Endodermal cell (in vitro differentiated cells): ENCODE results near the gene SP3. TPM values are rescaled to one million over a fixed set of nuclear protein-coding genes. Genes with fewer than 3 reads are reported as not detected.
A peak's percentile ranks its signal among the peaks of the same experiment; 100 is the strongest.

Experiments used
- DNase-seq: peaks from one replicate; pipeline ENCODE4 v3.0.0-alpha.2; 2017
- H3K27ac ChIP-seq: 2 replicates; pipeline ENCODE4 v1.5.1; 2013; ENCODE audit warnings: mild to moderate bottlenecking, low read depth, low read length, moderate library complexity
- H3K27me3 ChIP-seq: 2 replicates; pipeline ENCODE4 v1.6.1; 2013; ENCODE audit warnings: mild to moderate bottlenecking, low read length, moderate library complexity; ENCODE audit not compliant: insufficient read depth, control insufficient read depth, poor library complexity, severe bottlenecking
- H3K36me3 ChIP-seq: 2 replicates; pipeline ENCODE4 v1.7.0; 2013; ENCODE audit warnings: mild to moderate bottlenecking, low read length, moderate library complexity; ENCODE audit not compliant: control insufficient read depth, insufficient read depth
- H3K4me1 ChIP-seq: one replicate; pipeline ENCODE4 v1.7.0; 2013; ENCODE audit warnings: low read length; ENCODE audit not compliant: control insufficient read depth, insufficient read depth
- H3K4me3 ChIP-seq: 2 replicates; pipeline ENCODE4 v1.5.1; 2013; ENCODE audit warnings: mild to moderate bottlenecking, low read length, moderate library complexity
- H3K9ac ChIP-seq: 2 replicates; pipeline ENCODE4 v1.6.1; 2013; ENCODE audit warnings: mild to moderate bottlenecking, low read length, moderate library complexity; ENCODE audit not compliant: poor library complexity, severe bottlenecking; ENCODE audit errors: extremely low read depth
- H3K9me3 ChIP-seq: 2 replicates; pipeline ENCODE4 v1.6.1; 2013; ENCODE audit warnings: mild to moderate bottlenecking, low read length, moderate library complexity; ENCODE audit not compliant: control insufficient read depth
- H3K27ac Mint-ChIP-seq: 2 replicates; pipeline ENCODE4 v1.8.0; 2020; ENCODE audit warnings: mixed read lengths
- H3K27me3 Mint-ChIP-seq: 2 replicates; pipeline ENCODE4 v1.8.0; 2021; ENCODE audit warnings: mild to moderate bottlenecking, mixed read lengths; ENCODE audit not compliant: insufficient read depth
- H3K36me3 Mint-ChIP-seq: 2 replicates; pipeline ENCODE4 v1.8.0; 2020; ENCODE audit warnings: low read depth, mixed read lengths
- H3K4me1 Mint-ChIP-seq: 2 replicates; pipeline ENCODE4 v1.8.0; 2020; ENCODE audit warnings: mixed read lengths
- H3K4me3 Mint-ChIP-seq: 2 replicates; pipeline ENCODE4 v1.8.0; 2020; ENCODE audit warnings: mild to moderate bottlenecking, moderate library complexity, mixed read lengths
- H3K9me3 Mint-ChIP-seq: 2 replicates; pipeline ENCODE4 v1.8.0; 2020; ENCODE audit warnings: mild to moderate bottlenecking, mixed read lengths
- CTCF ChIP-seq: fragments of 200-600 bp; sonication (generic); conservative IDR thresholded peaks from 2 replicates; pipeline ENCODE4 v1.5.0; 2021; ENCODE audit warnings: antibody characterized with exemption, mild to moderate bottlenecking
- WGBS, 2 experiments: methylation state at CpG; one replicate each; pipeline versions ENCODE4 v1.1.5 to v1.1.7; 2013; ENCODE audit warnings: missing lambda C conversion rate in 2 of 2, mixed read lengths in 1 of 2; ENCODE audit not compliant: insufficient coverage in 1 of 2, insufficient read length in 1 of 2; 5-methylcytosine and 5-hydroxymethylcytosine counted together
- total RNA-seq, 2 donors: library from RNA; stranded (reverse); fragmentation: NEBNext Ultra II Directional in 1 of 2; extraction: Animal tissue kit (Norgen Biotek cat#: 25700) in 1 of 2; gene quantifications; 2 replicates in 1 of 2; 3 replicates in 1 of 2; pipeline ENCODE4 v1.2.1, GENCODE V29; 2021

The SP3 gene
- total RNA-seq, 2 donors from 2014 or later, result 80.2 to 83.7 TPM

GRCh38 chr2:173940208-173941020 lies 24.8 kb downstream of the SP3 start:
- Mint-ChIP-seq H3K9me3 (no peaks in the 10 kb centered on the region), H3K27ac (peak overlapping the region; percentile 16), H3K4me3 (no peak overlapping the region), H3K27me3 (no peaks in the 10 kb centered on the region), H3K4me1 (peaks cover 32% of the 10 kb centered on the region), H3K36me3 (peaks cover 2% of the 10 kb centered on the region)
- DNase-seq, result no peak
- Histone ChIP-seq H3K4me3 (no peak overlapping the region), H3K4me1 (peaks cover 3% of the 10 kb centered on the region), H3K27me3 (no peaks in the 10 kb centered on the region), H3K9me3 (no peaks in the 10 kb centered on the region), H3K36me3 (peaks cover 3% of the 10 kb centered on the region), H3K27ac (no peak overlapping the region), H3K9ac (no peak overlapping the region)
- no peak for TF ChIP-seq CTCF
- WGBS, 2 experiments, result 89 to 94% methylated on average over 5 of the region's 5 CpGs

GRCh38 chr2:173938700-173939384 lies 26.3 kb downstream of the SP3 start:
- H3K27me3 ChIP-seq, result no peaks in the 10 kb centered on the region
- WGBS, 2 experiments, result 92 to 100% methylated on average over 1 to 2 of the region's 2 CpGs
- H3K36me3 ChIP-seq, result no peaks in the 10 kb centered on the region
- H3K4me3 Mint-ChIP-seq, result no peak overlapping the region
- peaks cover 3% of the 10 kb centered on the region for H3K4me1 ChIP-seq
- peaks cover 32% of the 10 kb centered on the region for H3K4me1 Mint-ChIP-seq
- H3K9me3 Mint-ChIP-seq, result no peaks in the 10 kb centered on the region
- TF ChIP-seq CTCF, result no peak
- no peak overlapping the region for H3K4me3 ChIP-seq
- no peak for DNase-seq
- H3K9me3 ChIP-seq, result no peaks in the 10 kb centered on the region
- peaks cover 2% of the 10 kb centered on the region for H3K36me3 Mint-ChIP-seq
- H3K27ac ChIP-seq, result no peak overlapping the region
- no peaks in the 10 kb centered on the region for H3K27me3 Mint-ChIP-seq
- no peak overlapping the region for H3K27ac Mint-ChIP-seq
- H3K9ac ChIP-seq, result no peak overlapping the region

GRCh38 chr2:173935305-173935704 lies 29.9 kb downstream of the SP3 start:
- no peak for TF ChIP-seq CTCF
- Mint-ChIP-seq H3K27ac (no peak overlapping the region), H3K4me3 (no peak overlapping the region), H3K9me3 (no peaks in the 10 kb centered on the region), H3K36me3 (peaks cover 15% of the 10 kb centered on the region), H3K4me1 (peaks cover 17% of the 10 kb centered on the region), H3K27me3 (no peaks in the 10 kb centered on the region)
- Histone ChIP-seq H3K36me3 (peaks cover 21% of the 10 kb centered on the region), H3K9ac (no peak overlapping the region), H3K9me3 (no peaks in the 10 kb centered on the region), H3K27ac (no peak overlapping the region), H3K4me1 (no peaks in the 10 kb centered on the region), H3K27me3 (no peaks in the 10 kb centered on the region), H3K4me3 (no peak overlapping the region)
- 80 to 90% methylated on average over 1 of the region's 1 CpG for WGBS, 2 experiments
- DNase-seq, result no peak
